Gastrocnemius medialis (tissue), 4 donors: Measurements from ENCODE around the gene RPN2. TPM values are rescaled to one million over a fixed set of nuclear protein-coding genes. Genes with fewer than 3 reads are reported as not detected.

ENCODE experiments used
- ATAC-seq, 2 donors: fragments of 150-250 bp; one replicate each; pipeline ENCODE4 v1.9.1; 2016
- DNase-seq, 2 donors: peaks; one replicate each; pipeline ENCODE4 v3.0.0-alpha.2; 2019
- H3K27ac ChIP-seq, 4 donors: fragments of 200-600 bp; sonication (generic); 1 replicate in 1 of 4; 2 replicates in 3 of 4; pipeline ENCODE4 v1.5.1; 2016 to 2018; ENCODE audit warnings: mild to moderate bottlenecking in 2 of 4, moderate library complexity in 1 of 4
- H3K27me3 ChIP-seq, 3 donors: fragments of 200-600 bp; sonication (generic) in 2 of 3; 1 replicate in 1 of 3; 2 replicates in 2 of 3; pipeline versions ENCODE4 v1.5.1 to v1.6.0; 2016 to 2019; ENCODE audit warnings: mild to moderate bottlenecking in 1 of 3, moderate library complexity in 1 of 3
- H3K36me3 ChIP-seq, 2 donors: fragments of 200-600 bp; sonication (generic) in 1 of 2; one replicate each; pipeline ENCODE4 v1.5.1; 2017 to 2018
- H3K4me1 ChIP-seq, 2 donors: fragments of 200-600 bp; sonication (generic) in 1 of 2; one replicate each; pipeline ENCODE4 v1.5.1; 2016 to 2017; ENCODE audit warnings: mild to moderate bottlenecking in 2 of 2
- H3K4me3 ChIP-seq, 4 donors: fragments of 200-600 bp; sonication (generic) in 3 of 4; 1 replicate in 1 of 4; 2 replicates in 3 of 4; pipeline ENCODE4 v1.5.1; 2016 to 2019; ENCODE audit warnings: mild to moderate bottlenecking in 2 of 4
- H3K9me3 ChIP-seq, 3 donors: fragments of 200-600 bp; sonication (generic) in 2 of 3; 1 replicate in 1 of 3; 2 replicates in 2 of 3; pipeline ENCODE4 v1.5.1; 2016 to 2019
- CTCF ChIP-seq, 5 experiments: fragments of 450-650 bp in 3 of 5; fragments of 200-600 bp in 2 of 5; sonication (generic) in 2 of 5; IDR thresholded peaks in 4 of 5; conservative IDR thresholded peaks in 1 of 5; 1 replicate in 4 of 5; 2 replicates in 1 of 5; pipeline ENCODE4 v1.5.1; 2016 to 2019; ENCODE audit warnings: antibody characterized with exemption in 5 of 5, mild to moderate bottlenecking in 3 of 5, moderate library complexity in 3 of 5
- POLR2A ChIP-seq, 2 donors: fragments of 450-650 bp; IDR thresholded peaks; one replicate each; pipeline ENCODE4 v1.6.1; 2017; ENCODE audit warnings: antibody characterized with exemption in 2 of 2, mild to moderate bottlenecking in 2 of 2, moderate library complexity in 2 of 2
- in situ Hi-C, 4 donors: fragments of 200-750 bp; cut with MboI; loops; one replicate each; pipeline versions ENCODE4 v1.15.0 to v1.8.0; 2017; ENCODE audit warnings: low sequenced_read_pairs in 4 of 4
- intact Hi-C: fragments of 100-400 bp; cut with DNase I; formaldehyde crosslinking; loops from one replicate; pipeline ENCODE4 v1.15.1; 2023; ENCODE audit warnings: low total_unique reads
- total RNA-seq, 4 donors: library from RNA; depleted of rRNA; stranded (reverse); fragments of >200 nt; gene quantifications; one replicate each; pipeline versions ENCODE4 v1.1.0 to v1.2.3, GENCODE V29; 2016

RPN2 gene
- total RNA-seq, 4 donors from 2014 or later = 85.7 to 132 (median 127) TPM

DNA sequence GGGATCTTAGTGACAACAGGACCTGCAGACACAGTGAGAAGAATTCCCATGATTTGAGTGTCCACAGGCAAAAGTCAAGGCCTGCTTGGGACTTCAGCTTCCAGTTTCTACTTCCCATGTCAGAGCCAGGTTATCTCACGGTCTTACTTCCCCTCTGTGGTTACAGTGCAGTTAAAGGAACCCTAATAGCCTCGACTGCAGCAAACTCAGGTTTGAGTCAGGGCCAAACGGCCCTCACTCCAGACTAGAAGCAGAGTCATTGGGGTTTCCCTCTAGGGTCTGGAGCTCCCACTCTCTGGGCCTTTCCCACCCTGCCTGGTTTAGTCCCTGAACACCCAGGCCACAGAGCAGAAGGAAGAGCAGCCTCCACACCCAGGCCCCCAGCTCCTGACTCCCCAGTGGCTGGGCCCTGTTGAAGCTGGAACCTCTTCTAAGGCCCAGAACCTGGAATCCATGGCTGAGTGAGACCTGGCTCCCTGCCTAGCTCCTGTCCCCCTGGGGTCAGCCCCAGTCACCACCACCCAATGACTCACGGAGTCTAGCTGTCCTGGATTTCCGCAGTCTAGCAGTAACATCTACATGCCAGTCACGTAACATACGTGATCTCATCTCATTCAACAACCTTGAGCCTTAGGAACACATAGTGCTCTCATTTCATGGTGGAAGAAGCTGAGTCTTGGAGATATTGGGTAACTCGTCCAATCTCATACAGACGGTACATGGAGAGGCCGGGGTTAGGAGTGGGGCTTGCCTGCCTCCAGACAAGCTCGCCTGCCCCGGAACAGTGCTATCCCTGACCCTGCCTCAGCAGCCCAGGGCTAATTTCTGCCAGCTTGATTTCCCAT lies 91.7 kb downstream of the RPN2 start:
- no peaks in the 10 kb centered on the region for H3K4me1 ChIP-seq
- ATAC-seq (no peak), DNase-seq (no peak)
- no peak overlapping the region for H3K4me3 ChIP-seq
- no peak overlapping the region for H3K27ac ChIP-seq
- H3K36me3 ChIP-seq = no peaks in the 10 kb centered on the region
- in situ Hi-C loops (loop anchor here (5.0 to 10.0 kb wide), 4 partner anchors 112 to 262 kb away; no protein-coding TSS in a partner anchor), intact Hi-C loops (no loop called here)
- H3K27me3 ChIP-seq = no peaks in the 10 kb centered on the region
- no peaks in the 10 kb centered on the region for H3K9me3 ChIP-seq
- TF ChIP-seq CTCF (IDR thresholded peaks at IDR 0.05 in 4 of 5, conservative IDR thresholded peaks at IDR 0.05 in 1 of 5) (no peak), POLR2A (IDR thresholded peaks at IDR 0.05) (no peak)

GRCh38 chr20:37271421-37271768 lies 92.3 kb downstream of the RPN2 start:
- no peak for ATAC-seq

DNA sequence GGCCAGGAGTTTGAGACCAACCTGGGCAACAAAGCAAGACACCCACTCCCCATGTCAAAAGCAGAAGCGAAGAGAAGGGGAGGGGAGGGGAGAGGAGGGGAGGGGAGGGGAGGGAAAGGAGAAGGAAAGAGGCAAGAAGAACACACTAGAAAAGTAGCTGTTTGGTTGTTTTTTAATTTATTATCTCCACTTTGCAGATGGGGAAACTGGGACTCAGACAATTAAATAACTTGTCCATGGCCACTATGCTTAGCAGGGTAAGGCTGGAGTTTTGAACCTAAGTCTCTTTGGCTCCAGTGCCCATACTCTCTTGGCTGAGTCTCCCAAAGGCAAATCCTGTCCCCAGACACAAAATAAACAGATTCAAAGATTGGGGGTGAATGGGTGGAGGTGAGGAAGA lies 94.9 kb downstream of the RPN2 start:
- H3K9me3 ChIP-seq = no peaks in the 10 kb centered on the region
- no peaks in the 10 kb centered on the region for H3K27me3 ChIP-seq
- intact Hi-C loops = no loop called here
- in situ Hi-C loops = loop anchor here (5.0 to 10.0 kb wide), 4 partner anchors 108 to 258 kb away; no protein-coding TSS in a partner anchor
- no peak for DNase-seq
- no peaks in the 10 kb centered on the region for H3K36me3 ChIP-seq
- TF ChIP-seq POLR2A (IDR thresholded peaks at IDR 0.05) = no peak
- TF ChIP-seq CTCF (IDR thresholded peaks at IDR 0.05 in 4 of 5, conservative IDR thresholded peaks at IDR 0.05 in 1 of 5) = no peak
- H3K4me1 ChIP-seq = peaks cover 8 to 10% of the 10 kb centered on the region in 2 donors
- no peak for ATAC-seq
- no peak overlapping the region for H3K27ac ChIP-seq
- H3K4me3 ChIP-seq = no peak overlapping the region

More at GRCh38 chr20:37271421-37271768, 92.3 kb downstream of the RPN2 start:
- Histone ChIP-seq H3K36me3 (no peaks in the 10 kb centered on the region), H3K4me1 (no peaks in the 10 kb centered on the region), H3K27ac (no peak overlapping the region), H3K9me3 (no peaks in the 10 kb centered on the region), H3K27me3 (no peaks in the 10 kb centered on the region), H3K4me3 (no peak overlapping the region)
- intact Hi-C loops (no loop called here), in situ Hi-C loops (loop anchor here (5.0 to 10.0 kb wide), 4 partner anchors 111 to 261 kb away; no protein-coding TSS in a partner anchor)
- DNase-seq = no peak
- TF ChIP-seq CTCF (IDR thresholded peaks at IDR 0.05 in 4 of 5, conservative IDR thresholded peaks at IDR 0.05 in 1 of 5) (no peak), POLR2A (IDR thresholded peaks at IDR 0.05) (no peak)

- in situ Hi-C loops = loop anchor here (5.0 to 10.0 kb wide), 4 partner anchors 107 to 257 kb away; no protein-coding TSS in a partner anchor
Measured at GRCh38 chr20:37274851-37275524, 95.9 kb downstream of the RPN2 start.

More at GRCh38 chr20:37274851-37275524, 95.9 kb downstream of the RPN2 start:
- ATAC-seq (no peak), DNase-seq (no peak)
- Histone ChIP-seq H3K27ac (no peak overlapping the region), H3K36me3 (no peaks in the 10 kb centered on the region), H3K4me1 (peaks cover 8 to 11% of the 10 kb centered on the region in 2 donors), H3K9me3 (no peaks in the 10 kb centered on the region), H3K27me3 (no peaks in the 10 kb centered on the region), H3K4me3 (no peak overlapping the region)
- intact Hi-C loops = no loop called here
- TF ChIP-seq CTCF (IDR thresholded peaks at IDR 0.05 in 4 of 5, conservative IDR thresholded peaks at IDR 0.05 in 1 of 5) (no peak), POLR2A (IDR thresholded peaks at IDR 0.05) (no peak)
